ENCODE measurements around the gene ERC2.
"Not testable (repeated sequence)": the region's sequence is repeated elsewhere in the genome, so short reads cannot be mapped to it uniquely, and the experiment has no call there.

Gene ERC2

GRCh38 chr3:55519019-55519418 is 949.2 kb downstream of the ERC2 start:
- DNase-seq (ENCODE audit: low spot score): no peak

GRCh38 chr3:55518451-55518850 is 949.8 kb downstream of the ERC2 start:
- no peak for DNase-seq (ENCODE audit: low spot score)

- DNase-seq (ENCODE audit: low spot score): no peak
Observed at GRCh38 chr3:55516392-55517030, 951.8 kb downstream of the ERC2 start.

GRCh38 chr3:55515550-55516246 is 952.6 kb downstream of the ERC2 start:
- no peak for DNase-seq (ENCODE audit: low spot score)

- DNase-seq (ENCODE audit: low spot score): no peak
Observed at GRCh38 chr3:55514962-55515361, 953.3 kb downstream of the ERC2 start.

- no peak for DNase-seq (ENCODE audit: low spot score)
Observed at GRCh38 chr3:55512571-55513343, 955.5 kb downstream of the ERC2 start.

- no peak for DNase-seq (ENCODE audit: low spot score)
Observed at GRCh38 chr3:55511895-55512570, 956.2 kb downstream of the ERC2 start.

- no peak for DNase-seq (ENCODE audit: low spot score)
Observed at GRCh38 chr3:55508335-55508734, 959.9 kb downstream of the ERC2 start.

- no peak for DNase-seq (ENCODE audit: low spot score)
Observed at GRCh38 chr3:55507808-55508207, 960.5 kb downstream of the ERC2 start.

- no peak for DNase-seq (ENCODE audit: low spot score)
Observed at GRCh38 chr3:55505776-55506175, 962.5 kb downstream of the ERC2 start.

GRCh38 chr3:55505102-55505501 is 963.2 kb downstream of the ERC2 start:
- not testable (repeated sequence) for DNase-seq (ENCODE audit: low spot score)

GRCh38 chr3:55501905-55502304 is 966.4 kb downstream of the ERC2 start:
- DNase-seq (ENCODE audit: low spot score): no peak

- no peak for DNase-seq (ENCODE audit: low spot score)
Observed at GRCh38 chr3:55500555-55501330, 967.5 kb downstream of the ERC2 start.

- DNase-seq (ENCODE audit: low spot score): no peak
Observed at GRCh38 chr3:55498520-55498919, 969.7 kb downstream of the ERC2 start.

GRCh38 chr3:55497250-55497649 is 971.0 kb downstream of the ERC2 start:
- no peak for DNase-seq (ENCODE audit: low spot score)

- DNase-seq (ENCODE audit: low spot score): no peak
Observed at GRCh38 chr3:55494976-55495375, 973.3 kb downstream of the ERC2 start.

- no peak for DNase-seq (ENCODE audit: low spot score)
Observed at GRCh38 chr3:55492976-55493375, 975.3 kb downstream of the ERC2 start.

- no peak for DNase-seq (ENCODE audit: low spot score)
Observed at GRCh38 chr3:55491296-55491816, 976.9 kb downstream of the ERC2 start.

- DNase-seq (ENCODE audit: low spot score): no peak
Observed at GRCh38 chr3:55490276-55490913, 977.9 kb downstream of the ERC2 start.

- no peak for DNase-seq (ENCODE audit: low spot score)
Observed at GRCh38 chr3:55489798-55490132, 978.5 kb downstream of the ERC2 start.

- DNase-seq (ENCODE audit: low spot score): no peak
Observed at GRCh38 chr3:55488398-55489055, 979.7 kb downstream of the ERC2 start.

All from hematopoietic multipotent progenitor cell treated with erythropoietin and hydrocortisone succinate and interleukin-3 and kit ligand, for 17 days (in vitro differentiated cells).